ENCODE measurements around the gene CALHM4. TPM values are rescaled to one million over a fixed set of nuclear protein-coding genes. Genes with fewer than 3 reads are reported as not detected.

CALHM4 gene
- total and polyA plus RNA-seq, 2 of the 8 experiments (the other 6 are each of a cell fraction or from before 2014, with no cell fraction given), result not detected

- TF ChIP-seq SP2 (IDR thresholded peaks at IDR 0.05; ENCODE audit: low read length) (no peak), KDM1A (IDR thresholded peaks at IDR 0.05; ENCODE audit: borderline replicate concordance, low read length) (no peak), MAX (IDR thresholded peaks at IDR 0.05) (no peak)
Observed at GRCh38 chr6:116514111-116514510, 39.4 kb upstream of the CALHM4 start (continued).
